Peyer's patch (tissue), 4 donors: ENCODE measurements around the gene CD226. TPM values are rescaled to one million over a fixed set of nuclear protein-coding genes. Genes with fewer than 3 reads are reported as not detected.

Source experiments
- DNase-seq, 3 donors: peaks; one replicate each; pipeline ENCODE4 v3.0.0-alpha.2; 2017 to 2019
- H3K27ac ChIP-seq, 4 donors: fragments of 200-600 bp; sonication (generic); one replicate each; pipeline ENCODE4 v1.5.1; 2016 to 2019
- H3K27me3 ChIP-seq, 2 donors: fragments of 200-600 bp; sonication (generic); one replicate each; pipeline ENCODE4 v1.5.1; 2019
- H3K36me3 ChIP-seq, 3 donors: fragments of 200-600 bp; sonication (generic); one replicate each; pipeline ENCODE4 v1.5.1; 2016 to 2019
- H3K4me1 ChIP-seq, 4 donors: fragments of 200-600 bp; sonication (generic); one replicate each; pipeline ENCODE4 v1.5.1; 2016 to 2019
- H3K4me3 ChIP-seq, 4 donors: fragments of 200-600 bp; sonication (generic); 1 replicate in 3 of 4; 2 replicates in 1 of 4; pipeline ENCODE4 v1.5.1; 2016 to 2019; ENCODE audit warnings: mild to moderate bottlenecking in 1 of 4
- H3K9me3 ChIP-seq, 4 donors: fragments of 200-600 bp; sonication (generic); one replicate each; pipeline ENCODE4 v1.5.1; 2016 to 2019; ENCODE audit warnings: mild to moderate bottlenecking in 1 of 4
- CTCF ChIP-seq, 6 experiments: fragments of 450-650 bp in 4 of 6; fragments of 200-600 bp in 2 of 6; sonication (generic) in 1 of 6; IDR thresholded peaks; one replicate each; pipeline ENCODE4 v1.5.1; 2017 to 2019; ENCODE audit warnings: antibody characterized with exemption in 6 of 6, mild to moderate bottlenecking in 3 of 6, moderate library complexity in 1 of 6
- POLR2A ChIP-seq, 2 donors: fragments of 450-650 bp; IDR thresholded peaks; one replicate each; pipeline ENCODE4 v1.5.1; 2017; ENCODE audit warnings: antibody characterized with exemption in 2 of 2, mild to moderate bottlenecking in 2 of 2, moderate library complexity in 2 of 2
- total RNA-seq, 4 donors: library from RNA; depleted of rRNA; stranded (reverse); fragments of >200 nt; gene quantifications; one replicate each; pipeline ENCODE4 v1.1.0, GENCODE V29; 2016

The CD226 gene
- total RNA-seq, 4 donors from 2014 or later = 0.66 to 10.7 (median 3.3) TPM

GRCh38 chr18:69985239-69985638 is 37.6 kb upstream of the CD226 start:
- no peaks in the 10 kb centered on the region for H3K9me3 ChIP-seq
- H3K27me3 ChIP-seq = no peaks in the 10 kb centered on the region
- H3K4me1 ChIP-seq = no peaks in the 10 kb centered on the region
- DNase-seq = no peak
- no peak overlapping the region for H3K27ac ChIP-seq
- H3K36me3 ChIP-seq = peaks cover 0 to 8% (median 0%) of the 10 kb centered on the region in 3 donors
- TF ChIP-seq CTCF (IDR thresholded peaks at IDR 0.05) = no peak
- TF ChIP-seq POLR2A (IDR thresholded peaks at IDR 0.05) = no peak
- no peak overlapping the region for H3K4me3 ChIP-seq

- no peaks in the 10 kb centered on the region for H3K27me3 ChIP-seq
- TF ChIP-seq POLR2A (IDR thresholded peaks at IDR 0.05) (no peak), CTCF (IDR thresholded peaks at IDR 0.05) (no peak)
- no peaks in the 10 kb centered on the region for H3K9me3 ChIP-seq
- peaks cover 0 to 8% (median 0%) of the 10 kb centered on the region in 3 donors for H3K36me3 ChIP-seq
- no peak for DNase-seq
- H3K4me1 ChIP-seq = no peaks in the 10 kb centered on the region
- H3K4me3 ChIP-seq = no peak overlapping the region
- no peak overlapping the region for H3K27ac ChIP-seq
These were observed 34.7 kb upstream of the CD226 start for GRCh38 chr18:69982417-69982816.

- Histone ChIP-seq H3K27ac (no peak overlapping the region), H3K4me3 (no peak overlapping the region), H3K27me3 (no peaks in the 10 kb centered on the region), H3K9me3 (no peaks in the 10 kb centered on the region), H3K4me1 (no peaks in the 10 kb centered on the region), H3K36me3 (peaks cover 0 to 8% (median 0%) of the 10 kb centered on the region in 3 donors)
- TF ChIP-seq POLR2A (IDR thresholded peaks at IDR 0.05) (no peak), CTCF (IDR thresholded peaks at IDR 0.05) (no peak)
- no peak for DNase-seq
These were observed 34.3 kb upstream of the CD226 start for GRCh38 chr18:69981948-69982347.

GRCh38 chr18:69980982-69981804 is 33.5 kb upstream of the CD226 start:
- Histone ChIP-seq H3K36me3 (peaks cover 0 to 5% (median 0%) of the 10 kb centered on the region in 3 donors), H3K4me3 (no peak overlapping the region)
- TF ChIP-seq POLR2A (IDR thresholded peaks at IDR 0.05) (no peak), CTCF (IDR thresholded peaks at IDR 0.05) (no peak)

GRCh38 chr18:69980509-69980908 is 32.8 kb upstream of the CD226 start:
- no peak overlapping the region for H3K27ac ChIP-seq
- no peak for DNase-seq
- H3K27me3 ChIP-seq = no peaks in the 10 kb centered on the region
- H3K36me3 ChIP-seq = no peaks in the 10 kb centered on the region
- H3K4me1 ChIP-seq = no peaks in the 10 kb centered on the region
- H3K9me3 ChIP-seq = no peaks in the 10 kb centered on the region
- no peak overlapping the region for H3K4me3 ChIP-seq
- TF ChIP-seq POLR2A (IDR thresholded peaks at IDR 0.05) (no peak), CTCF (IDR thresholded peaks at IDR 0.05) (no peak)

More at GRCh38 chr18:69980982-69981804, 33.5 kb upstream of the CD226 start:
- no peak for DNase-seq
- H3K4me1 ChIP-seq = no peaks in the 10 kb centered on the region
- no peaks in the 10 kb centered on the region for H3K27me3 ChIP-seq
- no peak overlapping the region for H3K27ac ChIP-seq
- no peaks in the 10 kb centered on the region for H3K9me3 ChIP-seq
